Liver (tissue), 9 donors: Measurements from ENCODE around the gene RGS3. TPM values are rescaled to one million over a fixed set of nuclear protein-coding genes. Genes with fewer than 3 reads are reported as not detected.

Source experiments
- DNase-seq: peaks from one replicate; pipeline ENCODE4 v3.0.0-alpha.2; 2017; ENCODE audit warnings: low spot score
- H3K27ac ChIP-seq, 2 donors: one replicate each; pipeline ENCODE4 v1.7.0; 2013; ENCODE audit warnings: inconsistent platforms in 2 of 2, low read length in 2 of 2, control low read depth in 1 of 2, low read depth in 1 of 2, mild to moderate bottlenecking in 1 of 2
- H3K27me3 ChIP-seq, 4 donors: one replicate each; pipeline versions ENCODE4 v1.6.1 to v1.7.0; 2013; ENCODE audit warnings: low read length in 3 of 4, inconsistent platforms in 1 of 4, mild to moderate bottlenecking in 1 of 4, moderate library complexity in 1 of 4; ENCODE audit not compliant: control insufficient read depth in 4 of 4, insufficient read depth in 4 of 4
- H3K36me3 ChIP-seq, 4 donors: one replicate each; pipeline versions ENCODE4 v1.6.1 to v1.7.0; 2013; ENCODE audit warnings: low read length in 3 of 4, mild to moderate bottlenecking in 3 of 4, low read depth in 1 of 4, moderate library complexity in 1 of 4; ENCODE audit not compliant: control insufficient read depth in 4 of 4, insufficient read depth in 3 of 4
- H3K4me1 ChIP-seq, 4 donors: one replicate each; pipeline versions ENCODE4 v1.6.1 to v1.7.0; 2013; ENCODE audit warnings: low read length in 3 of 4, mild to moderate bottlenecking in 3 of 4, moderate library complexity in 1 of 4; ENCODE audit not compliant: control insufficient read depth in 4 of 4, insufficient read depth in 4 of 4
- H3K4me3 ChIP-seq, 3 donors: one replicate each; pipeline versions ENCODE4 v1.6.1 to v1.7.0; 2013; ENCODE audit warnings: low read length in 3 of 3, control low read depth in 1 of 3, low read depth in 1 of 3, mild to moderate bottlenecking in 1 of 3
- H3K9ac ChIP-seq, 2 donors: one replicate each; pipeline ENCODE4 v1.7.0; 2013; ENCODE audit warnings: low read length in 2 of 2, mild to moderate bottlenecking in 2 of 2, moderate library complexity in 2 of 2, control low read depth in 1 of 2, low read depth in 1 of 2
- H3K9me3 ChIP-seq, 4 donors: one replicate each; pipeline versions ENCODE4 v1.6.1 to v1.7.0; 2013; ENCODE audit warnings: low read length in 3 of 4; ENCODE audit not compliant: control insufficient read depth in 4 of 4
- ATF3 ChIP-seq: IDR thresholded peaks from 2 replicates; pipeline ENCODE4 v1.6.1; 2016; ENCODE audit warnings: antibody characterized with exemption
- EGR1 ChIP-seq, 2 donors: IDR thresholded peaks; 2 replicates each; pipeline ENCODE4 v1.6.1; 2016 to 2018; ENCODE audit warnings: antibody characterized with exemption in 2 of 2, low read depth in 2 of 2
- FOXA1 ChIP-seq: IDR thresholded peaks from 2 replicates; pipeline ENCODE4 v1.6.1; 2016; ENCODE audit warnings: antibody characterized with exemption
- FOXA2 ChIP-seq: IDR thresholded peaks from 2 replicates; pipeline ENCODE4 v1.6.1; 2016; ENCODE audit warnings: antibody characterized with exemption
- GABPA ChIP-seq, 2 donors: IDR thresholded peaks in 1 of 2; conservative IDR thresholded peaks in 1 of 2; 2 replicates each; pipeline ENCODE4 v1.6.1; 2016; ENCODE audit warnings: antibody characterized with exemption in 2 of 2, mild to moderate bottlenecking in 1 of 2, moderate library complexity in 1 of 2
- HNF4A ChIP-seq, 2 donors: conservative IDR thresholded peaks; 2 replicates each; pipeline ENCODE4 v1.6.1; 2016; ENCODE audit warnings: antibody characterized with exemption in 2 of 2, mild to moderate bottlenecking in 2 of 2
- HNF4G ChIP-seq: IDR thresholded peaks from 2 replicates; pipeline ENCODE4 v1.6.1; 2016; ENCODE audit warnings: antibody characterized with exemption
- JUND ChIP-seq, 2 donors: IDR thresholded peaks; 2 replicates each; pipeline ENCODE4 v1.6.1; 2016; ENCODE audit warnings: antibody characterized with exemption in 2 of 2
- MAX ChIP-seq: IDR thresholded peaks from 2 replicates; pipeline ENCODE4 v1.6.1; 2016; ENCODE audit warnings: antibody characterized with exemption
- NR2F2 ChIP-seq: IDR thresholded peaks from 2 replicates; pipeline ENCODE4 v1.6.1; 2016; ENCODE audit warnings: antibody characterized with exemption
- RAD21 ChIP-seq, 2 donors: IDR thresholded peaks; 2 replicates each; pipeline ENCODE4 v1.6.1; 2016; ENCODE audit warnings: antibody characterized with exemption in 2 of 2, mild to moderate bottlenecking in 2 of 2
- REST ChIP-seq: IDR thresholded peaks from 2 replicates; pipeline ENCODE4 v1.6.1; 2016; ENCODE audit warnings: antibody characterized with exemption, mild to moderate bottlenecking
- RXRA ChIP-seq, 2 donors: IDR thresholded peaks; 2 replicates each; pipeline ENCODE4 v1.6.1; 2017 to 2018; ENCODE audit warnings: antibody characterized with exemption in 2 of 2, mild to moderate bottlenecking in 1 of 2
- SP1 ChIP-seq: IDR thresholded peaks from 2 replicates; pipeline ENCODE4 v1.6.1; 2018; ENCODE audit warnings: antibody characterized with exemption, mild to moderate bottlenecking
- TAF1 ChIP-seq: conservative IDR thresholded peaks from 2 replicates; pipeline ENCODE4 v1.6.1; 2016; ENCODE audit warnings: antibody characterized with exemption, mild to moderate bottlenecking
- YY1 ChIP-seq: IDR thresholded peaks from 2 replicates; pipeline ENCODE4 v1.6.1; 2016; ENCODE audit warnings: antibody characterized with exemption, mild to moderate bottlenecking
- ZBTB33 ChIP-seq: IDR thresholded peaks from 2 replicates; pipeline ENCODE4 v1.6.1; 2016; ENCODE audit warnings: antibody characterized with exemption
- WGBS: extraction: QIAGEN DNeasy Blood & Tissue Kit; methylation state at CpG from one replicate; pipeline ENCODE4 v1.1.7; 2013; 5-methylcytosine and 5-hydroxymethylcytosine counted together
- polyA plus RNA-seq, 2 donors: library from polyadenylated mRNA; stranded (reverse) in 1 of 2; unstranded in 1 of 2; fragments of 200-250 nt in 1 of 2; fragments of >200 nt in 1 of 2; fragmentation: Nextera tagmentation in 1 of 2; extraction: Ambion mirVana in 1 of 2; gene quantifications; one replicate each; pipeline versions ENCODE4 v1.2.1 to v1.2.3, GENCODE V29; 2013 to 2015
- total RNA-seq, 2 donors: library from RNA; depleted of rRNA; stranded (reverse); fragments of >200 nt; gene quantifications; one replicate each; pipeline ENCODE4 v1.2.3, GENCODE V29; 2014
- TF ChIP-seq, protein P1 (sequence below): fragments of 150-350 bp; IDR thresholded peaks from 2 replicates; pipeline ENCODE4 v1.5.1; 2017; ENCODE audit warnings: improper control_type of control experiment, low read depth, low read length; ENCODE audit not compliant: missing input control
- donor health status: healthy.
- donor health status: healthy.
- donor health status: healthy.
- donor health status: healthy.
- donor health status: healthy.

The RGS3 gene
- total and polyA plus RNA-seq, 4 donors, result 13.0 to 65.0 (median 28.3) TPM

GRCh38 chr9:113543296-113543981 is 79.9 kb downstream of the RGS3 start:
- no peak for DNase-seq
- Histone ChIP-seq H3K9me3 (no peaks in the 10 kb centered on the region), H3K9ac (no peak overlapping the region), H3K4me1 (peaks cover 5 to 23% (median 17%) of the 10 kb centered on the region in 4 donors), H3K4me3 (no peak overlapping the region), H3K36me3 (peaks cover 0 to 8% (median 4%) of the 10 kb centered on the region in 4 donors), H3K27me3 (no peaks in the 10 kb centered on the region), H3K27ac (no peak overlapping the region)
- TF ChIP-seq HNF4G (no peak), NR2F2 (no peak), YY1 (no peak), TAF1 (no peak)
- 91% methylated on average over 10 of the region's 10 CpGs for WGBS

DNA sequence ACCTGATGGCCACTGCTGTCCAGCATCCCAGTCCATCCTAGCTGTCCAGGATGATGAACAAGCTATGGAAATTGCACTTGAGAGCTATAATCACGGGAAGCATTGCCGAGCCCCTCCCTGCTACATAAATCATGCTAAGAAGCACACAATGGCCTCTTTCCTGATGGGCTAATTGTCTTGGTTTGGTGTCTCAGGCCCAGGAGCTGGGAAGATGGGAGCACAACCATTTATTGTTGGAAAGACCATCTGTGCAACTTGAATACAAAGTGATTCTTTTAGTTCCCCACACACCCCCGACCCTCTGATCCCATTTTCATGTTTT is 80.4 kb downstream of the RGS3 start:
- peaks cover 5 to 28% (median 21%) of the 10 kb centered on the region in 4 donors for H3K4me1 ChIP-seq
- TF ChIP-seq FOXA1 (no peak), ATF3 (no peak)
- no peak overlapping the region for H3K4me3 ChIP-seq
- no peak overlapping the region for H3K27ac ChIP-seq
- H3K36me3 ChIP-seq, result peaks cover 0 to 7% (median 4%) of the 10 kb centered on the region in 4 donors
- 86% methylated on average over 3 of the region's 3 CpGs for WGBS
- H3K9me3 ChIP-seq, result no peaks in the 10 kb centered on the region
- H3K9ac ChIP-seq, result no peak overlapping the region
- DNase-seq, result no peak
- H3K27me3 ChIP-seq, result no peaks in the 10 kb centered on the region

- Histone ChIP-seq H3K27ac (peak overlapping the region in 1 of 2 donors; percentile 6), H3K4me1 (peaks cover 5 to 33% (median 22%) of the 10 kb centered on the region in 4 donors), H3K27me3 (no peaks in the 10 kb centered on the region), H3K9ac (peak overlapping the region in 1 of 2 donors; percentile 38), H3K4me3 (no peak overlapping the region), H3K36me3 (peaks cover 0 to 6% (median 4%) of the 10 kb centered on the region in 4 donors), H3K9me3 (no peaks in the 10 kb centered on the region)
- no peak for DNase-seq
- WGBS, result 45% methylated on average over 2 of the region's 2 CpGs
- TF ChIP-seq EGR1 (IDR thresholded peaks at IDR 0.05; ENCODE audit: low read depth in 2 of 2) (no peak), TAF1 (no peak), NR2F2 (peak; percentile 48), JUND (IDR thresholded peaks at IDR 0.05) (peak in 1 of 2 donors; percentile 44), HNF4A (conservative IDR thresholded peaks at IDR 0.05) (peak; percentile 81 to 83), ZBTB33 (no peak), FOXA1 (no peak), FOXA2 (no peak), SP1 (peak; percentile 64), REST (peak; percentile 39), YY1 (peak; percentile 39), RXRA (IDR thresholded peaks at IDR 0.05) (peak; percentile 84 to 92), GABPA (IDR thresholded peaks at IDR 0.05 in 1 of 2, conservative IDR thresholded peaks at IDR 0.05 in 1 of 2) (no peak), HNF4G (no peak), MAX (no peak), ATF3 (no peak), RAD21 (IDR thresholded peaks at IDR 0.05) (peak; percentile 48 to 57)
- TF ChIP-seq, protein P1, sequence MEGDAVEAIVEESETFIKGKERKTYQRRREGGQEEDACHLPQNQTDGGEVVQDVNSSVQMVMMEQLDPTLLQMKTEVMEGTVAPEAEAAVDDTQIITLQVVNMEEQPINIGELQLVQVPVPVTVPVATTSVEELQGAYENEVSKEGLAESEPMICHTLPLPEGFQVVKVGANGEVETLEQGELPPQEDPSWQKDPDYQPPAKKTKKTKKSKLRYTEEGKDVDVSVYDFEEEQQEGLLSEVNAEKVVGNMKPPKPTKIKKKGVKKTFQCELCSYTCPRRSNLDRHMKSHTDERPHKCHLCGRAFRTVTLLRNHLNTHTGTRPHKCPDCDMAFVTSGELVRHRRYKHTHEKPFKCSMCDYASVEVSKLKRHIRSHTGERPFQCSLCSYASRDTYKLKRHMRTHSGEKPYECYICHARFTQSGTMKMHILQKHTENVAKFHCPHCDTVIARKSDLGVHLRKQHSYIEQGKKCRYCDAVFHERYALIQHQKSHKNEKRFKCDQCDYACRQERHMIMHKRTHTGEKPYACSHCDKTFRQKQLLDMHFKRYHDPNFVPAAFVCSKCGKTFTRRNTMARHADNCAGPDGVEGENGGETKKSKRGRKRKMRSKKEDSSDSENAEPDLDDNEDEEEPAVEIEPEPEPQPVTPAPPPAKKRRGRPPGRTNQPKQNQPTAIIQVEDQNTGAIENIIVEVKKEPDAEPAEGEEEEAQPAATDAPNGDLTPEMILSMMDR, result no peak
Measured at GRCh38 chr9:113545068-113545467, 81.5 kb downstream of the RGS3 start.
